H1 (cell line): ENCODE results near the gene GNAS. TPM values are rescaled to one million over a fixed set of nuclear protein-coding genes. Genes with fewer than 3 reads are reported as not detected.

Experiments
- CTCF ChIA-PET: fragments of 300-600 bp; sonication (Branson Sonifier 250); formaldehyde crosslinking; loops from one replicate; lab custom pipeline; 2021; ENCODE audit not compliant: partially characterized antibody; lab: Charles Lee
- POLR2A ChIA-PET: fragments of 300-600 bp; sonication (Branson Sonifier 250); formaldehyde crosslinking; loops from one replicate; lab custom pipeline; 2021; ENCODE audit warnings: inconsistent platforms; ENCODE audit not compliant: partially characterized antibody; lab: Charles Lee
- DNase-seq, 2 experiments: peaks; one replicate each; pipeline versions ENCODE4 v3.0.0 to v3.0.0-alpha.2; 2010 to 2022; ENCODE audit warnings: low spot score in 2 of 2, low read depth in 1 of 2, mixed read lengths in 1 of 2
- FAIRE-seq: peaks from 2 replicates; lab custom pipeline; 2011; peaks lifted over from hg19 to GRCh38; lab: Jason Lieb, UNC
- H2AFZ ChIP-seq: 2 replicates; pipeline ENCODE4 v1.8.1; 2012; ENCODE audit warnings: low read length, inconsistent platforms
- H2AK5ac ChIP-seq: 2 replicates; pipeline ENCODE4 v1.6.1; 2013; ENCODE audit warnings: low read depth, low read length
- H2BK120ac ChIP-seq: replicated peaks from 2 replicates; pipeline ENCODE3; 2013; ENCODE audit warnings: low read depth, low read length, inconsistent platforms
- H2BK12ac ChIP-seq: 2 replicates; pipeline ENCODE4 v1.6.1; 2013; ENCODE audit warnings: low read depth, low read length
- H2BK15ac ChIP-seq: 2 replicates; pipeline ENCODE4 v1.6.1; 2013; ENCODE audit warnings: low read length
- H2BK20ac ChIP-seq: 2 replicates; pipeline ENCODE4 v1.6.1; 2013; ENCODE audit warnings: low read length
- H2BK5ac ChIP-seq: 2 replicates; pipeline ENCODE4 v1.6.1; 2013; ENCODE audit warnings: low read depth, low read length
- H3K14ac ChIP-seq: 2 replicates; pipeline ENCODE4 v1.6.1; 2013; ENCODE audit warnings: inconsistent platforms; ENCODE audit not compliant: insufficient read length
- H3K18ac ChIP-seq: 2 replicates; pipeline ENCODE4 v1.6.1; 2013; ENCODE audit warnings: low read length; ENCODE audit errors: extremely low read depth
- H3K23ac ChIP-seq: 2 replicates; pipeline ENCODE4 v1.6.1; 2013; ENCODE audit warnings: inconsistent platforms; ENCODE audit not compliant: insufficient read length
- H3K23me2 ChIP-seq: 2 replicates; pipeline ENCODE4 v1.6.1; 2013; ENCODE audit warnings: low read depth, low read length
- H3K27ac ChIP-seq: 2 replicates; pipeline ENCODE4 v1.6.1; 2011; ENCODE audit warnings: low read depth, low read length, inconsistent platforms
- H3K27me3 ChIP-seq, 4 experiments: replicated peaks in 1 of 4; 1 replicate in 1 of 4; 2 replicates in 3 of 4; pipeline versions ENCODE4 v1.6.1 to v1.8.1; 2011 to 2013; ENCODE audit warnings: low read length in 3 of 4, mild to moderate bottlenecking in 3 of 4, inconsistent platforms in 2 of 4, mixed read lengths in 2 of 4, moderate library complexity in 1 of 4; ENCODE audit not compliant: control insufficient read depth in 3 of 4, insufficient read depth in 3 of 4; ENCODE audit errors: extremely low read depth in 1 of 4
- H3K36me3 ChIP-seq, 4 experiments: 2 replicates each; pipeline versions ENCODE4 v1.6.1 to v1.8.1; 2011 to 2013; ENCODE audit warnings: mild to moderate bottlenecking in 4 of 4, low read length in 3 of 4, moderate library complexity in 2 of 4, control low read depth in 1 of 4, inconsistent platforms in 1 of 4; ENCODE audit not compliant: insufficient read depth in 4 of 4, control insufficient read depth in 2 of 4
- H3K4ac ChIP-seq: replicated peaks from 2 replicates; pipeline ENCODE3; 2013; ENCODE audit warnings: low read length, low read depth, mixed read lengths, inconsistent platforms; ENCODE audit not compliant: insufficient read length
- H3K4me1 ChIP-seq, 4 experiments: replicated peaks in 1 of 4; 1 replicate in 1 of 4; 2 replicates in 3 of 4; pipeline versions ENCODE4 v1.6.1 to v1.8.1; 2011 to 2013; ENCODE audit warnings: low read length in 3 of 4, inconsistent platforms in 2 of 4, mixed read lengths in 1 of 4; ENCODE audit not compliant: insufficient read depth in 4 of 4, control insufficient read depth in 3 of 4
- H3K4me2 ChIP-seq, 2 experiments: 2 replicates each; pipeline versions ENCODE4 v1.6.1 to v1.8.1; 2011 to 2013; ENCODE audit warnings: low read depth in 2 of 2, low read length in 2 of 2, control low read depth in 1 of 2, inconsistent platforms in 1 of 2, mild to moderate bottlenecking in 1 of 2; ENCODE audit not compliant: insufficient read depth in 1 of 2
- H3K4me3 ChIP-seq, 4 experiments: fragments of 200-600, 300-600 bp in 1 of 4; sonication (generic), shearing (Covaris generic), sonication (Bioruptor Twin) in 1 of 4; 2 replicates each; pipeline versions ENCODE4 v1.5.1 to v1.8.1; 2011 to 2016; ENCODE audit warnings: low read length in 4 of 4, low read depth in 3 of 4, control low read depth in 2 of 4, inconsistent platforms in 2 of 4, mild to moderate bottlenecking in 2 of 4, mixed read lengths in 1 of 4, moderate library complexity in 1 of 4; ENCODE audit not compliant: insufficient read depth in 2 of 4; ENCODE audit errors: extremely low read depth in 1 of 4
- H3K56ac ChIP-seq: replicated peaks from 2 replicates; pipeline ENCODE3; 2013; ENCODE audit warnings: low read depth, mild to moderate bottlenecking, mixed read lengths, low read length, inconsistent platforms; ENCODE audit not compliant: insufficient read length
- H3K79me1 ChIP-seq: 2 replicates; pipeline ENCODE4 v1.6.1; 2013; ENCODE audit warnings: low read depth, low read length, control low read depth
- H3K79me2 ChIP-seq, 2 experiments: 2 replicates each; pipeline versions ENCODE4 v1.6.1 to v1.8.1; 2012 to 2013; ENCODE audit warnings: low read length in 2 of 2, mild to moderate bottlenecking in 2 of 2, inconsistent platforms in 1 of 2; ENCODE audit not compliant: insufficient read depth in 2 of 2, control insufficient read depth in 1 of 2
- H3K9ac ChIP-seq, 4 experiments: replicated peaks in 1 of 4; 1 replicate in 1 of 4; 2 replicates in 3 of 4; pipeline versions ENCODE4 v1.6.1 to v1.8.1; 2011 to 2013; ENCODE audit warnings: low read depth in 3 of 4, low read length in 3 of 4, control low read depth in 2 of 4, mild to moderate bottlenecking in 2 of 4, moderate library complexity in 2 of 4, inconsistent platforms in 1 of 4; ENCODE audit errors: extremely low read depth in 1 of 4
- H3K9me3 ChIP-seq, 2 experiments: 2 replicates each; pipeline versions ENCODE4 v1.6.1 to v1.8.1; 2012 to 2013; ENCODE audit warnings: mild to moderate bottlenecking in 2 of 2, moderate library complexity in 2 of 2, control low read depth in 1 of 2, inconsistent platforms in 1 of 2, low read depth in 1 of 2, low read length in 1 of 2, mixed read lengths in 1 of 2; ENCODE audit not compliant: insufficient read depth in 2 of 2
- H4K20me1 ChIP-seq, 2 experiments: replicated peaks in 1 of 2; 2 replicates each; pipeline versions ENCODE3 to v1.8.1; 2011 to 2013; ENCODE audit warnings: inconsistent platforms in 2 of 2, low read length in 2 of 2, mild to moderate bottlenecking in 1 of 2; ENCODE audit not compliant: insufficient read depth in 2 of 2, control insufficient read depth in 1 of 2
- H4K5ac ChIP-seq: 2 replicates; pipeline ENCODE4 v1.6.1; 2013; ENCODE audit warnings: low read length, low read depth, mixed read lengths, inconsistent platforms; ENCODE audit not compliant: insufficient read length
- H4K8ac ChIP-seq: 2 replicates; pipeline ENCODE4 v1.8.0; 2013; ENCODE audit warnings: mild to moderate bottlenecking, moderate library complexity, low read length, inconsistent platforms; ENCODE audit not compliant: insufficient read depth; ENCODE audit errors: extremely low read depth
- H4K91ac ChIP-seq: replicated peaks from 2 replicates; pipeline ENCODE3; 2013; ENCODE audit warnings: low read length, mixed read lengths, inconsistent platforms; ENCODE audit not compliant: insufficient read length
- JUN ChIP-seq: IDR thresholded peaks from 2 replicates; pipeline ENCODE4 v1.6.1; 2011; ENCODE audit warnings: low read depth, mild to moderate bottlenecking, improper control_type of control experiment, low read length
- KDM1A ChIP-seq: fragments of 200-600, 300-600 bp; sonication (generic); IDR thresholded peaks from 2 replicates; pipeline ENCODE4 v1.7.1; 2016; ENCODE audit warnings: mild to moderate bottlenecking, low read length, borderline replicate concordance
- KDM4A ChIP-seq: IDR thresholded peaks from one replicate; pipeline ENCODE4 v1.7.1; 2012; ENCODE audit warnings: low read depth, mild to moderate bottlenecking, moderate library complexity, low read length, inconsistent platforms; ENCODE audit not compliant: severe bottlenecking
- MAX ChIP-seq: IDR thresholded peaks from 2 replicates; pipeline ENCODE4 v1.6.1; 2012; ENCODE audit warnings: inconsistent platforms
- NRF1 ChIP-seq: IDR thresholded peaks from 2 replicates; pipeline ENCODE4 v1.6.1; 2011; ENCODE audit warnings: mild to moderate bottlenecking, low read depth, low read length, improper control_type of control experiment
- RFX5 ChIP-seq: IDR thresholded peaks from 2 replicates; pipeline ENCODE4 v1.6.1; 2011; ENCODE audit warnings: low read depth, low read length, improper control_type of control experiment, borderline replicate concordance
- RNF2 ChIP-seq: fragments of 200-900, 300-1000 bp; sonication (generic); IDR thresholded peaks from 2 replicates; pipeline ENCODE4 v1.7.1; 2016; ENCODE audit warnings: borderline replicate concordance, low read depth, mild to moderate bottlenecking, antibody characterized with exemption, low read length; ENCODE audit not compliant: poor library complexity, severe bottlenecking; ENCODE audit errors: missing control alignments
- SAP30 ChIP-seq: fragments of 300-600 bp; sonication (generic); IDR thresholded peaks from 2 replicates; pipeline ENCODE4 v1.7.1; 2012; ENCODE audit warnings: low read length, moderate library complexity, mild to moderate bottlenecking, inconsistent platforms; ENCODE audit not compliant: insufficient read depth, insufficient replicate concordance
- SP1 ChIP-seq: IDR thresholded peaks from 2 replicates; pipeline ENCODE4 v1.6.1; 2011; ENCODE audit warnings: low read depth, low read length
- SP2 ChIP-seq: IDR thresholded peaks from 2 replicates; pipeline ENCODE4 v1.6.1; 2012; ENCODE audit warnings: mild to moderate bottlenecking, low read length, inconsistent platforms
- TAF1 ChIP-seq: IDR thresholded peaks from 2 replicates; pipeline ENCODE4 v1.6.1; 2011; ENCODE audit warnings: mild to moderate bottlenecking, low read depth, low read length
- YY1 ChIP-seq: IDR thresholded peaks from 2 replicates; pipeline ENCODE4 v1.6.1; 2011; ENCODE audit warnings: low read depth, mild to moderate bottlenecking, low read length
- WGBS, 2 experiments: shearing (Covaris generic) in 1 of 2; methylation state at CpG; one replicate each; pipeline versions ENCODE4 v1.1.6 to v1.1.7; 2013 to 2015; ENCODE audit warnings: low lambda C conversion rate in 2 of 2, mixed read lengths in 2 of 2, inconsistent platforms in 1 of 2, low coverage in 1 of 2, missing lambda C conversion rate in 1 of 2; ENCODE audit not compliant: insufficient replicate concordance in 2 of 2, insufficient coverage in 1 of 2, insufficient read length in 1 of 2; ENCODE audit errors: extremely low coverage in 1 of 2, missing lambda C conversion rate in 1 of 2; 5-methylcytosine and 5-hydroxymethylcytosine counted together
- polyA plus RNA-seq, 7 experiments: library from polyadenylated mRNA; depleted of rRNA in 3 of 7; stranded (reverse) in 5 of 7; unstranded in 2 of 7; fragments of >200 nt in 5 of 7; fragments of 200-250 nt in 2 of 7; gene quantifications; 1 replicate in 5 of 7; 2 replicates in 1 of 7; 4 replicates in 1 of 7; pipeline versions ENCODE4 v1.2.1 to v1.2.3, GENCODE V29; 2011 to 2013; ENCODE audit warnings: missing spikeins in 2 of 7, mixed read lengths in 2 of 7
- total RNA-seq: library from RNA; stranded (reverse); fragmentation: NEBNext Ultra II Directional; extraction: Animal tissue kit (Norgen Biotek cat#: 25700); gene quantifications from 2 replicates; pipeline ENCODE4 v1.2.1, GENCODE V29; 2021

The GNAS gene
- total and polyA plus RNA-seq, 2 of the 8 experiments (the other 6 are each of a cell fraction or from before 2014, with no cell fraction given) = 989 to 1,613 TPM

GRCh38 chr20:58843128-58843556 lies 9.4 kb upstream of the GNAS start:
- H3K23me2 ChIP-seq = peaks cover 16% of the 10 kb centered on the region
- peaks cover 15 to 36% (median 21%) of the 10 kb centered on the region in 4 experiments for H3K4me1 ChIP-seq
- H4K20me1 ChIP-seq = peaks cover 2 to 11% of the 10 kb centered on the region in 2 experiments
- H3K18ac ChIP-seq = peak overlapping the region; percentile 62; the same call in 1 of the 2 replicates
- peak overlapping the region in 2 of 4 experiments; percentile 31 to 55; a peak in 3 of 7 replicates for H3K9ac ChIP-seq
- peak overlapping the region; percentile 31 for H4K5ac ChIP-seq
- peaks cover 38 to 96% of the 10 kb centered on the region in 2 experiments for H3K79me2 ChIP-seq
- DNase-seq = peak in 1 of 2 experiments; percentile 60
- no peak overlapping the region for H3K14ac ChIP-seq
- 0 out of 2 replicates have a peak overlapping the region, but pooled peaks have one; percentile 56 for H2AK5ac ChIP-seq
- no peaks in the 10 kb centered on the region for H3K9me3 ChIP-seq
- no peak overlapping the region for H2BK20ac ChIP-seq
- POLR2A ChIA-PET = interaction anchor here (0.6 to 13.4 kb wide), 17 partner anchors 4 to 223 kb away, joined by 3 to 163 read pairs (median 4); partner anchors contain the start of genes GNAS and GNAS-AS1
- peak overlapping the region; percentile 49 to 62 (median 60) for H3K4me3 ChIP-seq
- peaks cover 0 to 18% (median 11%) of the 10 kb centered on the region in 4 experiments; a peak in 5 of 7 replicates for H3K27me3 ChIP-seq
- no peak overlapping the region for H4K91ac ChIP-seq
- no peak overlapping the region for H2BK120ac ChIP-seq
- CTCF ChIA-PET = interaction anchor here (0.7 to 2.2 kb wide), 8 partner anchors 8 to 362 kb away, joined by 3 to 9 read pairs (median 4); partner anchors contain the start of genes GNAS and STX16
- no peak overlapping the region for H3K23ac ChIP-seq
- H3K56ac ChIP-seq = no peak overlapping the region
- peak overlapping the region; percentile 10; the same call in 1 of the 2 replicates for H2BK15ac ChIP-seq
- no peak overlapping the region for H4K8ac ChIP-seq
- H2BK12ac ChIP-seq = peak overlapping the region; percentile 84
- H2BK5ac ChIP-seq = peak overlapping the region; percentile 95
- WGBS, 2 experiments = 0% methylated on average over 3 of the region's 6 CpGs; no CpG with 5 or more reads in 1 of the 2 experiments
- H2AFZ ChIP-seq = no peak overlapping the region
- H3K27ac ChIP-seq = peak overlapping the region; percentile 37; the same call in 1 of the 2 replicates
- peak; percentile 84 for FAIRE-seq
- H3K4ac ChIP-seq = no peak overlapping the region
- peaks cover 7% of the 10 kb centered on the region; the same call in 1 of the 2 replicates for H3K79me1 ChIP-seq
- peaks cover 2 to 50% (median 16%) of the 10 kb centered on the region in 4 experiments; a peak in 5 of 8 replicates for H3K36me3 ChIP-seq
- H3K4me2 ChIP-seq = peak overlapping the region; percentile 69 to 98
- no peak for TF ChIP-seq JUN
- TF ChIP-seq KDM4A = no peak
- no peak for TF ChIP-seq SAP30
- peak; percentile 55; the same call in 1 of the 2 replicates for TF ChIP-seq KDM1A
- TF ChIP-seq MAX = no peak
- no peak for TF ChIP-seq RFX5
- 0 out of 2 replicates have a peak, but pooled peaks have one; percentile 44 for TF ChIP-seq TAF1
- no peak for TF ChIP-seq RNF2
- TF ChIP-seq SP1 = peak; percentile 64; the same call in 1 of the 2 replicates
- no peak for TF ChIP-seq NRF1
- TF ChIP-seq YY1 = peak; percentile 59; the same call in 1 of the 2 replicates
- no peak for TF ChIP-seq SP2
